ENCODE data around the gene MGAT4A. TPM values are rescaled to one million over a fixed set of nuclear protein-coding genes. Genes with fewer than 3 reads are reported as not detected.

Gene MGAT4A
- 3.2 and 5.8 TPM in 2 replicates for total RNA-seq

DNA sequence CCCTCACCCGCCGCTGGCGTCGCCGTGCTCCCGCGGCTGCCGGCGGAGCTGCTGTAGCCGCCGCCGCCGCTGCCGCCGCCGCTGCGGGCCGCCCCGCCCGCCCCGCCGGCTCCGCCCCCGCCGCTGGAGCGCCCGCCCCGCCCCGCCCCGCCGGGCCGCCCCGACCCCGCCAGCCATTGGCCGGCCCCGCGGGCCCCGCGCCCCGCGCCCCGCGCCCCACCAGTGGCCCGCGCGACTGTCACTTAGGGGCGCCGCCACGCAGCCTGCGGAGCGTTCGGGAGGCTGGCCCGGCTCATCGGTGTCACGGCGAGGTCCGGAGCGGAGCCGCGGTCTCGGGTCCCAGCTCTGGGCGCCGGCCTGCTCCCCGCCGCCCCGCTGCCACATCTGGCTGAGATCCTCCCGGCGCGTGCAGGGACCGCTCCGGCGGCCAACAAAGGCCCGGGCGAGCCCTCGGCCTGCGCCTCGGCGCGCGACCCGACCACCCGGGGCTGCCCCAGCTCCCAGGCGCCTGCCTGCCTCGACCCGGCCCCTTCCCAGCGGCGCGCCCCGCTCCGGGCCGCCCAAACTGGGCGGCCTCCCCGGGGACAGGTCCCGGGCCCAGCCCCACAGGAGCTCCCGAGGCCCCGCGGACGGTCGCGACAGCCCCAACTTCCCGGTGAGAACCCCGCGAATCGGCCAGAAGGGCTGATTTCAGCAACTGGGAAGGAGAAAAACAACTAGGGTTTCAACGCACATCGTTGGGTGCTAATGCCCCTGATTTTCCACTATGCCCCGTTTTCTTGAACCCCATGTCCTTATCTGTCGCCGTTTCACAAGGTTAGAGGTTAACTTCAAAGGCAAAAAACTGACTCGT lies at the start of gene MGAT4A:
MGAT4A (minus strand) TSS at position 92 of the 853 bp plus-strand sequence. CDS start 4,800 bp downstream, outside the sequence.
- H3K4me3 ChIP-seq (ENCODE audit: low read depth, low read length), result peak within 1 kb of the TSS; percentile 71
- no peaks in the 10 kb centered on the region for H3K27me3 ChIP-seq (ENCODE audit: control insufficient read depth, insufficient read depth, low read length)
- no peak for TF ChIP-seq CTCF (IDR thresholded peaks at IDR 0.05; ENCODE audit: insufficient read depth, low read length, poor library complexity, severe bottlenecking)
- DNase-seq (ENCODE audit: low read depth), result no peak
- no peaks in the 10 kb centered on the region for H3K36me3 ChIP-seq (ENCODE audit: control insufficient read depth, insufficient read depth, low read length)

DNA sequence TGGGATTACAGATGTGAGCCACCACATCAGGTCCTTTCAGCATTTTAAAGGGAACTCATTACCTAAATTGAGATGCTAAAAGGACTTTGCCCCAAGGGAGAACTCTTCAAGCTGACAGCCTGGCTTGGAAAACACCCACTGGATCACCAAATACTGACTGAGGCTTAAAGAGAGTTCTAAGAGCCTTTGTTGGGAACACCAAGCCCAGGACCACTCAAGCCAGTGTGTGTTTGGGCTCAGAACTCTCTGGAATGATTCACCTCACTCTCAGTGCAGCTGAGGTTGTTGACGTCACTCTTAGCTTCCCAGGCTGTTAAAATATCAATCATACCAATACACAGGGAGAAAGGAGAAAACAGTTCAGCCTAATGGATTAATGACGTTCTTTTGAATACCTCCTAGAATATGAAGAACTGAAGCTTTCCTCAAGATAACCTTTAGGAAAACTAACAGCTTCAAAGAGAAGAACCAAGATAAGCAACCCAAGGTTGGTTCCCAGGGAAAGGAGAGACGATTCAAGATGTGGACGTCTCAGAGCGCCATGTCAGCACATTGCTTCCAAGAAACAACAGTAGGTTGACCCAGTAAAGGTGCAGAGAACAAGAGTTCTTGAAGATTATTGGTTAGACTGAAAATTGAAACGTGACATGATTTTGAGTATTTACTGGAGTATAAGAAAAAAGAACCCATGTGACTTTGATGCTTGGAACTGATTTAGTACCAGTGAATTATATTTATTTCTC lies 48.0 kb upstream of the MGAT4A start:
- no peak for TF ChIP-seq CTCF (IDR thresholded peaks at IDR 0.05; ENCODE audit: insufficient read depth, low read length, poor library complexity, severe bottlenecking)
- no peak for DNase-seq (ENCODE audit: low read depth)
- peaks cover 3% of the 10 kb centered on the region for H3K27me3 ChIP-seq (ENCODE audit: control insufficient read depth, insufficient read depth, low read length)

DNA sequence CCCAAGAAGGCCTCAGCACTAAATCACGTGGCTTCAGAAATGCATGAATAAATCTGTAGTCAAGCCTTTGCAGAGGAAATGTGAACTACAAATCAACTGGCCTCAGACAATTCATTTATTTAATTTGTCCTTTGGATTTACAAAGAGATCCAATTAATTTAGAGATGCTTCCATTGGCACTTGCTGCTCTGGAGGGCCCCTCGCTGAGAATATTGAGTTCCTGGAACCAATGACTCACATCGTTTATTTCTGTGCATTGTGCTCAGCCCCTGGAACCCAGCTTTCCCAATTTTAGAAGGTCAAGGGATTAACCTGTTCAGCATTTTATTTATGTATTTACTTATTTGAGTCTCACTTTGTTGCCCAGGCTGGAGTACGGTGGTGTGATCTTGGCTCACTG lies 47.2 kb upstream of the MGAT4A start:
- H3K36me3 ChIP-seq (ENCODE audit: control insufficient read depth, insufficient read depth, low read length), result no peaks in the 10 kb centered on the region
- DNase-seq (ENCODE audit: low read depth), result no peak
- H3K4me3 ChIP-seq (ENCODE audit: low read depth, low read length), result no peak overlapping the region
- TF ChIP-seq CTCF (IDR thresholded peaks at IDR 0.05; ENCODE audit: insufficient read depth, low read length, poor library complexity, severe bottlenecking), result no peak
- H3K27me3 ChIP-seq (ENCODE audit: control insufficient read depth, insufficient read depth, low read length), result peaks cover 3% of the 10 kb centered on the region

More for the DNA sequence above, 48.0 kb upstream of the MGAT4A start:
- no peaks in the 10 kb centered on the region for H3K36me3 ChIP-seq (ENCODE audit: control insufficient read depth, insufficient read depth, low read length)
- no peak overlapping the region for H3K4me3 ChIP-seq (ENCODE audit: low read depth, low read length)

DNA sequence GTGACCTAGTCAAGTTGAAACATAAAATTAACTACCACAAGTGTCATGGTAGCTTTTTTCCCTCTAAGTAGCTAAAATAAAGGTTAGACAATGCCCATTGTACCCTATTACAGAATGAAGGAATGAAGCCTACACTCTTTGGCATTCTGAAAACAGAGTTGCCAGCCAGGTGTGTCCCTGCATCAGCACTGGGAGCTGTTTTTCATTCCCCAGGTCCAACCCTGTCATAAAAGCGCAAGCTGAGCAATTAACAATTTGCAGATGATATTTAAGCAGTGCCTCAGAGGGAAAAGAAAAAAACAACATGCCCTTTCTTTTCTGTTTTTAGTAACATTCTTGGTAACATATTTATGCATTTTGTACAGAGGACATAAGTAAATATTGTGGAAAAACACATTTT lies 46.8 kb upstream of the MGAT4A start:
- DNase-seq (ENCODE audit: low read depth), result no peak
- TF ChIP-seq CTCF (IDR thresholded peaks at IDR 0.05; ENCODE audit: insufficient read depth, low read length, poor library complexity, severe bottlenecking), result no peak
- no peaks in the 10 kb centered on the region for H3K36me3 ChIP-seq (ENCODE audit: control insufficient read depth, insufficient read depth, low read length)
- peaks cover 3% of the 10 kb centered on the region for H3K27me3 ChIP-seq (ENCODE audit: control insufficient read depth, insufficient read depth, low read length)
- no peak overlapping the region for H3K4me3 ChIP-seq (ENCODE audit: low read depth, low read length)

GRCh38 chr2:98777076-98777475 lies 46.1 kb upstream of the MGAT4A start:
- TF ChIP-seq CTCF (IDR thresholded peaks at IDR 0.05; ENCODE audit: insufficient read depth, low read length, poor library complexity, severe bottlenecking), result no peak
- H3K27me3 ChIP-seq (ENCODE audit: control insufficient read depth, insufficient read depth, low read length), result peaks cover 3% of the 10 kb centered on the region
- DNase-seq (ENCODE audit: low read depth), result no peak
- no peak overlapping the region for H3K4me3 ChIP-seq (ENCODE audit: low read depth, low read length)
- no peaks in the 10 kb centered on the region for H3K36me3 ChIP-seq (ENCODE audit: control insufficient read depth, insufficient read depth, low read length)
